Activated T-cell treated with anti-CD3 and anti-CD28 coated beads, Interleukin-2, amount 50 U/mL, for 72 hours (primary cell): ENCODE measurements around the gene TCEANC2. TPM values are rescaled to one million over a fixed set of nuclear protein-coding genes. Genes with fewer than 3 reads are reported as not detected.
"Not testable (repeated sequence)": the region's sequence is repeated elsewhere in the genome, so short reads cannot be mapped to it uniquely, and the experiment has no call there.

Source experiments
- ATAC-seq, 2 donors: fragments of 150-1000 bp; cut with Tn5 transposase; replicated peaks in 1 of 2; 2 replicates each; pipeline ENCODE4 v1.10.0; 2021; ENCODE audit warnings: moderate library complexity in 2 of 2, mild to moderate bottlenecking in 1 of 2
- DNase-seq, 2 donors: peaks; one replicate each; pipeline ENCODE4 v3.0.0; 2021 to 2022; ENCODE audit warnings: mixed read lengths in 1 of 2
- H3K27ac Mint-ChIP-seq: one replicate; pipeline ENCODE4 v1.8.0; 2022; ENCODE audit warnings: mild to moderate bottlenecking, moderate library complexity, mixed read lengths
- H3K27me3 Mint-ChIP-seq: one replicate; pipeline ENCODE4 v1.8.0; 2022; ENCODE audit warnings: low read depth, mixed read lengths
- H3K36me3 Mint-ChIP-seq, 2 donors: one replicate each; pipeline ENCODE4 v1.8.0; 2022; ENCODE audit warnings: mixed read lengths in 2 of 2, mild to moderate bottlenecking in 1 of 2; ENCODE audit not compliant: insufficient read depth in 2 of 2
- H3K4me1 Mint-ChIP-seq: one replicate; pipeline ENCODE4 v1.8.0; 2022; ENCODE audit warnings: low read depth, mixed read lengths
- H3K4me3 Mint-ChIP-seq, 2 donors: one replicate each; pipeline ENCODE4 v1.8.0; 2022; ENCODE audit warnings: mild to moderate bottlenecking in 2 of 2, mixed read lengths in 2 of 2, moderate library complexity in 2 of 2
- H3K9me3 Mint-ChIP-seq, 2 donors: one replicate each; pipeline ENCODE4 v1.8.0; 2022; ENCODE audit warnings: mixed read lengths in 2 of 2
- total RNA-seq, 2 donors: library from RNA; stranded (reverse); gene quantifications; one replicate each; pipeline ENCODE4 v1.2.3, GENCODE V29; 2022

The TCEANC2 gene
- total RNA-seq, 2 donors from 2014 or later, result 13.8 to 17.0 TPM

DNA sequence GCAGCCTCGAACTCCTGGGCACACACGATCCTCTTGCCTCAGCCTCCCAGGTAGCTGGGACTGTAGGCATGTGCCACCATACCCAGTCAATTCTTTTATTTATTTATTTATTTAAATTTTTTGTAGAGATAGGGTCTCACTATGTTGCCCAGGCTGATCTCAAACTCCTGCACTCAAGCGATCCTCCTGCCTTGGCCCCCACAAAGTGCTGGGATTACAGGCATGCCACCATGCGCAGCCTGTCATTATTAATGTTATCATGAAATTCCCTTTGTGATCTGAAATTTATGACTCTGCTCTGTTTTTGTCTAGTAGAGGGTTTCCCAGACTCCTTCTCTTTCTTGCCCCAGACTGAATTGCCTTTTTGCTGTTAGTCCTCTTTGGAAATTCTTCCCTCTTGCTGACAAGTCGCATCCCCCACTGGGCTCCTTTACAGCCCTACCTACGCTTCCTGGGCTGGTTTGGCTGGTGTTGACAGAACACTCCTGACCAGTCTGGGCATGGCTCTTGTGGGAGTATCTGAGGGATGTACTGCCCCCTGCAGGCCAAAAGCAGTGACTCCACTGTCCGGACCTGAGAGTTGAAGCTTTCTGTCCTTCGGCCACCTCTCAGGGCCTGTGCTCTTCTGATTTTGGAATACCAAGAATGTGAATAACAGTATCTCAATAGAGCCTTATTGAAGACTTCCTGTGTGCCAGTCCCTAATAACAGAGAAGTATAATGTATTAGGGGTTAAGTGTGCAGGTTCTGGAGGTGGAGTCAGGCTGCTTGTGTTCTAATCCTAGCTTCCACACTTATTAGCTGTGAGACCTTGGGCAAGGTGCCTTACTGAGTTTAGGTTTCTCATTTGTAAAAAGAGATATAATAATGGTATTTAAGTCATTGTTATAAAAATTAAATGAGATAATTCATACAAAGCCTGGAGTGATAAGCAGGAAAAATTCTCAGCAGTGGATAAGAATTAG is 28.2 kb downstream of the TCEANC2 start:
- H3K9me3 Mint-ChIP-seq, result no peaks in the 10 kb centered on the region
- no peak overlapping the region for H3K4me3 Mint-ChIP-seq
- no peak overlapping the region for H3K27ac Mint-ChIP-seq

DNA sequence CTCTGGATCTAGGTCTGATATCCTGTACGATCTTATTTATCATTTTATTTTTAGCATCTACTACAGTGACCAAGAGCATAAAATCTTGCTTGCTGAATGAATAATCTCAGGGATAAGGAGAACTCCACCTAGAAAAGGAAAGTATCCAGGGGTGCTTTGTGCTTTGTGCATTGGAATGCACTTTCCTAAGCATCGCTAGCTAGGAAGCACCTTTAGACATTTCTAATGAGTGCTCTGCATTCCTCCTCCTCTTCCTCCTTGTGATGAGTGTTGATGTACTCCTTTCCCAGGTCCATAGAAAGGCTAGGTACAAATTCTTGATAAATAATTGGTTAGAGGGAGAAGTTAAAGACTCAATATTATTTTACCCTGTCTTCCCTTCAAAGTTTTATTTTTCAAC is 31.4 kb downstream of the TCEANC2 start:
- no peak overlapping the region for H3K27ac Mint-ChIP-seq
- no peaks in the 10 kb centered on the region for H3K9me3 Mint-ChIP-seq
- no peak for ATAC-seq
- no peak overlapping the region for H3K4me3 Mint-ChIP-seq
- H3K4me1 Mint-ChIP-seq, result peaks cover 5% of the 10 kb centered on the region
- H3K36me3 Mint-ChIP-seq, result no peaks in the 10 kb centered on the region
- H3K27me3 Mint-ChIP-seq, result no peaks in the 10 kb centered on the region
- no peak for DNase-seq

More for the DNA sequence above, 28.2 kb downstream of the TCEANC2 start:
- ATAC-seq (peak; percentile 85 to 87), DNase-seq (peak; percentile 66 to 68)
- no peaks in the 10 kb centered on the region for H3K36me3 Mint-ChIP-seq
- H3K4me1 Mint-ChIP-seq, result peaks cover 5% of the 10 kb centered on the region
- no peaks in the 10 kb centered on the region for H3K27me3 Mint-ChIP-seq

DNA sequence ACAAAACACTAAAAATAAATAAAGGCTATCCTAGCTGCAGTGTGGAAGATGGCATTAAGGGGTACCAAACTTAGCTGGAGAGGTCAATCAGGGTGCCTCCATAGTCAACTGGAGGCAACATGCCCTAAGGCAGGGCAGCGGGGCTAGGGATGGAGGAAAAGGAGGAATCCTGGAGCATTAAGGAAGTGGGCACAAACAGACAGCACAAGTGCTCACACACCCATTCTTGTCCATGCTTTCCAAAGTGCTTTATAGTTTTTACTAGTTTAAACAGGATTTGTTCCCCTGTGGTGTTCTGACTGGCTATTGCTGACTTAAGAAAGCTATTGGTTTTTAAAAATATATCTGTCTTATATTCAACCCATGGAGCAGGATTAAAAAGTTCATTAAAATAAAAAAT is 33.3 kb downstream of the TCEANC2 start:
- no peak for ATAC-seq
- Mint-ChIP-seq H3K4me3 (no peak overlapping the region), H3K36me3 (no peaks in the 10 kb centered on the region), H3K27ac (no peak overlapping the region), H3K9me3 (no peaks in the 10 kb centered on the region), H3K4me1 (peaks cover under 1% of the 10 kb centered on the region), H3K27me3 (no peaks in the 10 kb centered on the region)
- DNase-seq, result no peak

DNA sequence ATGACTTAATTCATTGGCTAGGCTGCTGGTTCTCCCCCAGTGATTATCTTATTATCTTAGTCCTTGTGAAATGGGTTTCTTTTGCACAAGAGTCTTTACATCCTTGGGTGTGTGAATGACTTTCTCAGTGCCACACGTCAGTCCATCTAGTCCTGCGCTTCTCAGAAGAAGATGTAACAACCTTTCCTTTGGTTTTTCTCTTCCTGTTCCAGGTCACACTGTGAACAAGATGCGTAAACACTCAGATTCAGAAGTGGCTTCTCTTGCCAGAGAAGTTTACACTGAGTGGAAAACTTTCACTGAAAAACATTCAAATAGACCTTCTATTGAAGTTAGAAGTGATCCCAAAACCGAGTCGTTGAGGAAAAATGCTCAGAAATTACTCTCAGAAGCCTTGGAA is 35.0 kb downstream of the TCEANC2 start:
- DNase-seq (no peak), ATAC-seq (no peak)
- no peak overlapping the region for H3K27ac Mint-ChIP-seq
- no peaks in the 10 kb centered on the region for H3K9me3 Mint-ChIP-seq
- H3K36me3 Mint-ChIP-seq, result no peaks in the 10 kb centered on the region
- no peak overlapping the region for H3K4me3 Mint-ChIP-seq
- no peaks in the 10 kb centered on the region for H3K27me3 Mint-ChIP-seq
- H3K4me1 Mint-ChIP-seq, result no peaks in the 10 kb centered on the region

DNA sequence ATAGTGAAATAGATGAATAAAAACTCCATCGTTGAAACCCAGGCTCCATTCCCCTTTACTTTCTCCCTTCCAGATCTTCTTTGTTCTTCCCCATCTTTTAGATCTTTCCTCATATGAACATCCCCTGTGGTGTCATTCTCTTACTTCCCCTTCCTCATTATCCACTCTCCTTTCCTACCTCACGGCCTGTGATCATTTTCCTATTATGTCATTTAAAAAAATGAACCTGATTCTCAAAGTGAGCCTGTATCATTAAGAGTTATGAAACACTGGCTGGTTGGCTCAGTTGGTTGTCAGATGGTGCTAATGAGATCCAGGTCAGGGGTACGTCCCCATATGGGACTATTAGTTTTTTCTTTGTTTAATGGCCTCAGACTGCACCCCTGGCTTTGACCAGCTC is 38.3 kb downstream of the TCEANC2 start:
- H3K4me1 Mint-ChIP-seq, result no peaks in the 10 kb centered on the region
- no peaks in the 10 kb centered on the region for H3K27me3 Mint-ChIP-seq
- H3K4me3 Mint-ChIP-seq, result no peak overlapping the region
- no peak for DNase-seq
- H3K27ac Mint-ChIP-seq, result no peak overlapping the region
- no peak for ATAC-seq
- H3K9me3 Mint-ChIP-seq, result no peaks in the 10 kb centered on the region
- peaks cover 3 to 4% of the 10 kb centered on the region in 2 donors for H3K36me3 Mint-ChIP-seq

DNA sequence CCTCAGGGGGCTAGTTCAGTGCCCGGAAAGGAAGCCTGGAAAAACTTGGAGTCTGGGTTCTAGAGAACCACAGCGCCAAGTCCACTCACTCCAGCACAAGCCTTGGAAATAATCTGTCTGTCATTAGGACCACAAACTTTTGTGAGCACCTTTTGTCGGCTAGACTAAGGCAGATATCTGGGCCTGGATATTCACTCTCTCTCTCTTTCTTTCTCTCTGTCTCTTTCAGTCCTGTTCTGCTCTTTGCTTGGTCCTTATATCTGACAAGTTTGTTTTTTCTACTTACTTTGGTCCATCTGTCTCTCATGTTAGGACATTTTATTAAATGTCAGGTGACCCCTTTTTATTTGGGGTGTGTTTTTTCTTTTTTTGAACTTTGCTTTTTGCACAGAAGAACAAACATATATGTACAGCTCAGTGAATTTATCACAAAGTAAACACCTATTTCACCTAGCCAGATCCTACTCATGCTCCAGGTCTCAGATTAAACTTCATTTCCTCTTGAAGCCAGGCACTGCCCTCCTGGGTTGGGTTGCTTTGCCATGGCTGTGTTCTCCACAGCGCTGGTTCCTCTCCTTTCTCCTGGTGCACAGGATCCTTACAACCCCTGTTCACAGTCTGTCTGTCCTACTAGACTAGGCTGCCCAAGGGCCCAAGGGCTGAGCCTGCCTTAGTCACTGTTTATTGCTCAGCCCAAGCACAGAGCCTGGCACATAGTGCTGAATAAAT is 40.8 kb downstream of the TCEANC2 start:
- no peaks in the 10 kb centered on the region for H3K9me3 Mint-ChIP-seq
- H3K27me3 Mint-ChIP-seq, result no peaks in the 10 kb centered on the region
- DNase-seq (no peak), ATAC-seq (no peak)
- H3K4me3 Mint-ChIP-seq, result no peak overlapping the region
- H3K4me1 Mint-ChIP-seq, result no peaks in the 10 kb centered on the region
- H3K27ac Mint-ChIP-seq, result no peak overlapping the region
- H3K36me3 Mint-ChIP-seq, result peaks cover 3 to 12% of the 10 kb centered on the region in 2 donors

DNA sequence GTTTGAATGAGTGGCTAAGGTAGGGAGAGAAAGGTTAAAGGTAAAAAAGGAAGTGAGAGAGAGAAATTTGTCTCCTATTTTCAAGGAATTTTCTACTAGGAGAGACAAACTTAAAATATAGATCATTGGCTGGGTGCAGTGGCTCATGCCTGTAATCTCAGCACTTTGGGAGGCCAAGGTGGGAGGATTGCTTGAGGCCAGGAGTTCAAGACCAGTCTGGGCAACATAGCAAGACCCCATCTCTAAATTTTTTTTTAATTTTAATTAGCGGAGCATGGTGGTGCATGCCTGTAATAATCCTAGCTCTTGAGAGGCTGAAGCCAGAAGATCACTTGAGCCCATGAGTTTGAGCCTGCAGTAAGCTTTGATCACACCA is 41.3 kb downstream of the TCEANC2 start:
- not testable (repeated sequence) for ATAC-seq, H3K27me3 Mint-ChIP-seq, DNase-seq, H3K27ac Mint-ChIP-seq, H3K4me3 Mint-ChIP-seq, H3K9me3 Mint-ChIP-seq, H3K4me1 Mint-ChIP-seq
- H3K36me3 Mint-ChIP-seq, result peaks cover 3 to 12% of the 10 kb centered on the region in 2 donors

DNA sequence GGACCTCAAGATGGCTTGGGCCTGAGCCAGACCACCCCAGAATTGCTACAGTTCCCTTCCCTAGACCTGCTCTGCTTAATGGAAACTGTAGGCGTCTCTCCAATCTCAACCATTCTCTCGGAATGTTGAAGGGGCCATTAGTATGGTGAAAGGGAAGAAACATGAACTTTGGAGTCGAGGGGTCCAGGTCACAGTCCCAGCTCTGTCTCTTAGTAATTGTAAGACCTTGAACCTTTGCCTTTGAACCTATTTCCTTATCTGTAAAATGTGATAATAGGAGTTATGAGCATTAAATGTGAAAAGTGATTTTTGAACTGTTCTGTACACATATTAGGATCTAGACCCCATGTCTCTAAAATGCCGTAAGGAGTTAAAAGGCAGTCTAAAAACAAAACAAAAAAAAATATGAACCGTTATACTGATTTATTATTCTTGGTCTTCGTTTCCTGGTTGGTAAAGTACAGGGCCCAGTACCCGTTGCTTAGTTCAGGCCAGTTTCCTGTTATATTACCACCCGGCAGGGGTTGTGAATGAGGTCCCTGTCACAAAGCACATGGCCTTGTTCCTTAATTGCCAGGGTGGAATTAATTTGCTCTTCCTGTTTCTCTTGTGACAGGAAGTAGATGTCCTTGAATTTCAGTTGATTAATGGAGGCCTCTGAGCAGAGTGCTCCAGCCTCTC is 42.3 kb downstream of the TCEANC2 start:
- DNase-seq, result no peak

DNA sequence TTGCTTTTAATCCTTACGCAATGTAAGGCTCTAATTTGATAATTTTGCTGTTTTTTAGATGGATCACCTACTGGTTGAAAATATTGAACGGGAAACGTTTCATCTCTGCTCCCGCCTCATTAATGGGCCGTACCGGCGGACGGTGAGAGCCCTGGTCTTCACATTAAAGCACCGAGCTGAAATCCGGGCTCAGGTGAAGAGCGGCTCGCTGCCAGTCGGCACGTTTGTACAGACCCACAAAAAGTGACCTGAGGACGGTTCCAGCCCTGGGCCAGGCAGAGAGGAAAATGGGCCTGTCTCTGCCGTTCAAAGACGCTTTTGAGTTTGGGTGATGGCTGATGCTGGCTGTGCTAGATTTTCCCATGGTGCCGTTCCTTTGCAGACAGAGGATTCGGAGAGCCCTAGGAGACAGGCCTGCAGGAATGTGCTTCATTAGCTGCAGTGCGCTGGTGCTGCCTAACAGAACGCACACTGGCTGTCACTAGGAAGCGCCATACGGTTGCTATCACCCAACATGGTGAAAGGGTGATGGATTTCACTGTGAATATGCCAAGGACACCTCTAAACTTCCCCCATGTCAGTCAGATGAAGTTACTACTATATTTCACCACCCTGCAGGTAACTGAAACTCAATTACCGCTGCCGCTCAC is 42.9 kb downstream of the TCEANC2 start:
- ATAC-seq (no peak), DNase-seq (no peak)
- no peaks in the 10 kb centered on the region for H3K27me3 Mint-ChIP-seq
- H3K4me1 Mint-ChIP-seq, result no peaks in the 10 kb centered on the region
- peaks cover 3 to 13% of the 10 kb centered on the region in 2 donors for H3K36me3 Mint-ChIP-seq
- no peak overlapping the region for H3K4me3 Mint-ChIP-seq
- H3K27ac Mint-ChIP-seq, result no peak overlapping the region
- H3K9me3 Mint-ChIP-seq, result no peaks in the 10 kb centered on the region

More for the DNA sequence above, 42.3 kb downstream of the TCEANC2 start:
- ATAC-seq, result no peak
- H3K27ac Mint-ChIP-seq, result no peak overlapping the region
- no peak overlapping the region for H3K4me3 Mint-ChIP-seq
- H3K4me1 Mint-ChIP-seq, result no peaks in the 10 kb centered on the region
- peaks cover 3 to 12% of the 10 kb centered on the region in 2 donors for H3K36me3 Mint-ChIP-seq
- H3K27me3 Mint-ChIP-seq, result no peaks in the 10 kb centered on the region
- H3K9me3 Mint-ChIP-seq, result no peaks in the 10 kb centered on the region

DNA sequence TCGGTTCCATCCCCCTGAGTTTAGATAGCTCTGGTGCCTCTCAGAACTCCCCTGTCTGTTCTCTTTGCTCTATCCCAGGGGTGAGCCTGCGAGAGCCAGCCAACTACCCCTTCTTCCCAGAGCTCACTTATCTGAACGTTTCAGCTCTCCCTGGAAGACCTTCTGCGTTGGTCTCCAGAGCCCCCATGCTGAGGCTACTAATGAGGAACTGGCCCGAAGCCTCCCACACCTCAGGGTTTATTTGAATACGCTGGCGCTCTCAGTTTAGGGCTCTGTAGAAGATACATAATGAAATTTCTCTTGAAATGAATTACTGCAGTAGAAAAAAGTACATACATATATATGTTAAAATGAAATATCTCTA is 43.5 kb downstream of the TCEANC2 start:
- Mint-ChIP-seq H3K9me3 (no peaks in the 10 kb centered on the region), H3K27me3 (no peaks in the 10 kb centered on the region), H3K4me1 (no peaks in the 10 kb centered on the region), H3K36me3 (peaks cover 3 to 14% of the 10 kb centered on the region in 2 donors), H3K4me3 (no peak overlapping the region), H3K27ac (no peak overlapping the region)
- DNase-seq, result no peak
- ATAC-seq, result no peak

DNA sequence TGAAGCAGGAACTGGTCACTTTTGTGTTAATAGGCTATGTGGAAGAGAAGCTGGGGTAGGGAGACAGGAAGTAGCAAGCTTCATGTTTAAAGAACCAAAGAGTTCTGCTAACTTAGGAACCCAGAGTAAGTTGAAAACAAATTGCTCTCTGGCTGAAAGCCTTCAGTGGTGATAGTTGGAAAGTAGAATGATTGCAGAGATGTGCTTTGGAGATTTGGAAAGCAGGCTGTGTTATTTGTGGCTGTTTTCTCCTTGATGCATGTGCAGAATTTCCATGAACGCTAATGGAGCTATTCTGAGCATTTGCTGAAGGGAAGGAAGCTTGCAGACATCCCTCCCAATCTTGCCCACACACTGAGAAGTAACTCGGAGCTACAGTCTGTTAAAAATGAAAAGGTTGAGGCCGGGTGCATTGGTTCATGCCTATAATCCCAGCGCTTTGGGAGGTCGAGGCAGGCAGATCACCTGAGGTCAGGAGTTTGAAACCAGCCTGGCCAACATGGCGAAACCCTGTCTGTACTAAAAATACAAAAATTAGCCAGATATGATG is 45.7 kb downstream of the TCEANC2 start:
- Mint-ChIP-seq H3K9me3 (peaks cover 2 to 5% of the 10 kb centered on the region in 2 donors), H3K36me3 (peaks cover 5 to 23% of the 10 kb centered on the region in 2 donors), H3K27me3 (no peaks in the 10 kb centered on the region), H3K4me1 (no peaks in the 10 kb centered on the region), H3K27ac (no peak overlapping the region), H3K4me3 (no peak overlapping the region)
- no peak for ATAC-seq
- no peak for DNase-seq

DNA sequence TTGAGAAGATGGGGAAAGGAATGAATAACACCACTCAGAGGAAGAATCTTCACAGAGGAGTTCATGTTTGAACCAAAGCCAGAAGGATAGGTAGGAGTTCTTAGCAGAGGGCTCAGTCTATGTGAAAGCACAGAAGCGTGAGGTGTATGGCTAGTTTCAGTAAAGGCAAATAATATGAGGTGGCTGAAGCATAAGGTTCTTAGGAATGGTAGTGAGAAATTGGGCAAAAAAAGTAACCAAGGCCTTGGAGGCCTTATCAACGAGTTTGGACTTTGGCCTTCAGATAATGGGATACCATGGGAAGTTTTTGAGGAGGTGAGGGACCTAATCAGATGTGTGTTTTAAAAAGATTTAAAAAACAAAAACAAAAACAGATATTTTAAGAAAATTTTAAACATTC is 47.1 kb downstream of the TCEANC2 start:
- Mint-ChIP-seq H3K36me3 (peaks cover 5 to 23% of the 10 kb centered on the region in 2 donors), H3K27ac (no peak overlapping the region), H3K9me3 (peaks cover 2 to 5% of the 10 kb centered on the region in 2 donors), H3K27me3 (no peaks in the 10 kb centered on the region), H3K4me3 (no peak overlapping the region), H3K4me1 (no peaks in the 10 kb centered on the region)
- DNase-seq, result no peak
- no peak for ATAC-seq
